Measurements from ENCODE around the gene TPP1. TPM values are rescaled to one million over a fixed set of nuclear protein-coding genes. Genes with fewer than 3 reads are reported as not detected.

Gene TPP1
- total and polyA plus RNA-seq, 7 donors, result 13.2 to 60.3 (median 47.9) TPM

GRCh38 chr11:6631361-6631890 lies 12.2 kb upstream of the TPP1 start:
- TF ChIP-seq POLR2A (IDR thresholded peaks at IDR 0.05) (no peak), EP300 (IDR thresholded peaks at IDR 0.05) (no peak), POLR2AphosphoS5 (IDR thresholded peaks at IDR 0.05) (no peak)
- TF ChIP-seq, protein P1, sequence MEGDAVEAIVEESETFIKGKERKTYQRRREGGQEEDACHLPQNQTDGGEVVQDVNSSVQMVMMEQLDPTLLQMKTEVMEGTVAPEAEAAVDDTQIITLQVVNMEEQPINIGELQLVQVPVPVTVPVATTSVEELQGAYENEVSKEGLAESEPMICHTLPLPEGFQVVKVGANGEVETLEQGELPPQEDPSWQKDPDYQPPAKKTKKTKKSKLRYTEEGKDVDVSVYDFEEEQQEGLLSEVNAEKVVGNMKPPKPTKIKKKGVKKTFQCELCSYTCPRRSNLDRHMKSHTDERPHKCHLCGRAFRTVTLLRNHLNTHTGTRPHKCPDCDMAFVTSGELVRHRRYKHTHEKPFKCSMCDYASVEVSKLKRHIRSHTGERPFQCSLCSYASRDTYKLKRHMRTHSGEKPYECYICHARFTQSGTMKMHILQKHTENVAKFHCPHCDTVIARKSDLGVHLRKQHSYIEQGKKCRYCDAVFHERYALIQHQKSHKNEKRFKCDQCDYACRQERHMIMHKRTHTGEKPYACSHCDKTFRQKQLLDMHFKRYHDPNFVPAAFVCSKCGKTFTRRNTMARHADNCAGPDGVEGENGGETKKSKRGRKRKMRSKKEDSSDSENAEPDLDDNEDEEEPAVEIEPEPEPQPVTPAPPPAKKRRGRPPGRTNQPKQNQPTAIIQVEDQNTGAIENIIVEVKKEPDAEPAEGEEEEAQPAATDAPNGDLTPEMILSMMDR (IDR thresholded peaks at IDR 0.05), result no peak
- Histone ChIP-seq H3K4me3 (no peak overlapping the region), H3K27ac (no peak overlapping the region), H3K4me1 (peaks cover 0 to 28% (median 20%) of the 10 kb centered on the region in 4 donors), H3K36me3 (peaks cover 15 to 75% (median 47%) of the 10 kb centered on the region in 4 donors), H3K9me3 (no peaks in the 10 kb centered on the region), H3K27me3 (no peaks in the 10 kb centered on the region)
- WGBS, 2 donors, result 87 to 90% methylated on average over 11 of the region's 11 CpGs
- no peak for DNase-seq
- intact Hi-C loops (cut with DNase I), result no loop called here

- TF ChIP-seq EP300 (IDR thresholded peaks at IDR 0.05), result no peak
- Histone ChIP-seq H3K4me3 (no peak overlapping the region), H3K4me1 (peaks cover 0 to 22% (median 13%) of the 10 kb centered on the region in 4 donors), H3K36me3 (peaks cover 19 to 81% (median 53%) of the 10 kb centered on the region in 4 donors), H3K9me3 (no peaks in the 10 kb centered on the region), H3K27me3 (no peaks in the 10 kb centered on the region), H3K27ac (no peak overlapping the region)
- intact Hi-C loops (cut with DNase I), result no loop called here
- DNase-seq, result no peak
- WGBS, 2 donors, result 35 to 78% methylated on average over 28 of the region's 28 CpGs
Measured at GRCh38 chr11:6630632-6631291, 11.5 kb upstream of the TPP1 start.

DNA sequence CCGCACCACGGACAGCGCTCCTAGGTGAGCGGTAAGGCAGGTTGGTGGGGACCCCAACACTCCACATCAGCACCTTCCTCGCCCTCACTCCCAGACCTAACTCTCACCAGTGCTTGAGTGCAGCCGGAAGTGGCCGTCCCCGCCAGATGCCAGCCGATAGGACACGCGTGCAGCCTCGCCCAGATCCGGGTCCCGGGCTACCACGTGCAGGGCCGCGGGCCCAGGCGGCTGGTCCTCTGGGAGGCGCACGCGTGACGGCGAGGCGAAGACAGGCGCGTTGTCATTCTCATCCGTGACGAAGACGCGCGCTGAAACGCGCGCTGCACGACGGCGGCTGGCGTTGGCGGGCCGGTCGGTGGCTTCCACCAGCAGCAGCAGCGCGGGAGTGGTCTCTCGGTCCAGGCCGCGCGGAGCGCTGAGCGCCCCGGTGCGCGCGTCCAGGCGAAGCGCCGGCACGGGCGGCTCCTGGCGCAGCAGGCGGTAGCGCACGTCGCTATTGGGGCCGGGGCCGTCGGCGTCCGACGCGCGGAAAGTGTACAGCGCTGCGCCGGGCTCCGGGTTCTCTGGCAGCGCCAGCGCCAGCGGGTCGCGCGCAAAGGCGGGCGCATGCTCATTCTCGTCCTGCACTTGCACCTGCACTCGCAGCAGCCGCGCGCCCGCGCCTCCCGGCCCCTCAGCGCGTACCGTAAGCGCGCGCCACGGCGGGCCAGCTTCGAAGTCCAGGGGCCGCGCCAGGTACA lies 10.8 kb upstream of the TPP1 start:
- H3K36me3 ChIP-seq, result peaks cover 24 to 88% (median 56%) of the 10 kb centered on the region in 4 donors
- 30 to 73% methylated on average over 102 of the region's 102 CpGs for WGBS, 2 donors
- intact Hi-C loops (cut with DNase I), result no loop called here
- no peak overlapping the region for H3K27ac ChIP-seq
- peaks cover 0 to 15% (median 6%) of the 10 kb centered on the region in 4 donors for H3K4me1 ChIP-seq
- no peak for DNase-seq
- H3K9me3 ChIP-seq, result no peaks in the 10 kb centered on the region
- no peak overlapping the region for H3K4me3 ChIP-seq
- TF ChIP-seq, protein P1 (IDR thresholded peaks at IDR 0.05), result no peak
- no peak for TF ChIP-seq POLR2AphosphoS5 (IDR thresholded peaks at IDR 0.05)
- no peak for TF ChIP-seq POLR2A (IDR thresholded peaks at IDR 0.05)
- no peak for TF ChIP-seq EP300 (IDR thresholded peaks at IDR 0.05)
- no peaks in the 10 kb centered on the region for H3K27me3 ChIP-seq

- Histone ChIP-seq H3K36me3 (peaks cover 24 to 94% (median 59%) of the 10 kb centered on the region in 4 donors), H3K4me1 (peaks cover 0 to 9% (median 3%) of the 10 kb centered on the region in 4 donors), H3K9me3 (no peaks in the 10 kb centered on the region), H3K4me3 (no peak overlapping the region), H3K27me3 (no peaks in the 10 kb centered on the region), H3K27ac (no peak overlapping the region)
- intact Hi-C loops (cut with DNase I), result no loop called here
- no peak for TF ChIP-seq POLR2A (IDR thresholded peaks at IDR 0.05)
- TF ChIP-seq, protein P1 (IDR thresholded peaks at IDR 0.05), result no peak
- TF ChIP-seq EP300 (IDR thresholded peaks at IDR 0.05), result no peak
- no peak for TF ChIP-seq POLR2AphosphoS5 (IDR thresholded peaks at IDR 0.05)
- 96 to 97% methylated on average over 24 of the region's 24 CpGs for WGBS, 2 donors
- no peak for DNase-seq
Measured at GRCh38 chr11:6629573-6629891, 10.3 kb upstream of the TPP1 start.

GRCh38 chr11:6628526-6628925 lies 9.3 kb upstream of the TPP1 start:
- WGBS, 2 donors, result 96 to 98% methylated on average over 4 of the region's 4 CpGs
- Histone ChIP-seq H3K27ac (no peak overlapping the region), H3K4me3 (no peak overlapping the region), H3K4me1 (peaks cover 0 to 3% (median 0%) of the 10 kb centered on the region in 4 donors), H3K27me3 (no peaks in the 10 kb centered on the region), H3K36me3 (peaks cover 28 to 98% (median 66%) of the 10 kb centered on the region in 4 donors), H3K9me3 (no peaks in the 10 kb centered on the region)
- TF ChIP-seq POLR2A (IDR thresholded peaks at IDR 0.05) (no peak), EP300 (IDR thresholded peaks at IDR 0.05) (no peak), POLR2AphosphoS5 (IDR thresholded peaks at IDR 0.05) (no peak)
- TF ChIP-seq, protein P1 (IDR thresholded peaks at IDR 0.05), result no peak
- intact Hi-C loops (cut with DNase I), result no loop called here
- DNase-seq, result no peak
